Karpas-422 (cell line): ENCODE measurements around the gene DCD. TPM values are rescaled to one million over a fixed set of nuclear protein-coding genes. Genes with fewer than 3 reads are reported as not detected.

ENCODE experiments used
- DNase-seq: peaks from one replicate; pipeline ENCODE4 v3.0.0-alpha.2; 2015
- H2AFZ ChIP-seq: fragments of 200-600 bp; sonication (generic); 2 replicates; pipeline ENCODE4 v1.6.1; 2014; ENCODE audit warnings: antibody characterized with exemption, low read length, mixed read lengths
- H3K27ac ChIP-seq: fragments of 200-600 bp; sonication (generic); 2 replicates; pipeline ENCODE4 v1.5.1; 2014; ENCODE audit warnings: mild to moderate bottlenecking, low read length, moderate library complexity
- H3K27me3 ChIP-seq: fragments of 200-600 bp; sonication (generic); 2 replicates; pipeline ENCODE4 v1.6.1; 2014; ENCODE audit warnings: low read length, mixed read lengths
- H3K36me3 ChIP-seq: fragments of 200-600 bp; sonication (generic); 2 replicates; pipeline ENCODE4 v1.6.1; 2014; ENCODE audit warnings: low read length, mixed read lengths; ENCODE audit not compliant: insufficient read depth
- H3K4me1 ChIP-seq: fragments of 200-600 bp; sonication (generic); 2 replicates; pipeline ENCODE4 v1.6.1; 2014; ENCODE audit warnings: mild to moderate bottlenecking, low read length, mixed read lengths
- H3K4me2 ChIP-seq: fragments of 200-600 bp; sonication (generic); 2 replicates; pipeline ENCODE4 v1.6.1; 2014; ENCODE audit warnings: low read length, low read depth, mild to moderate bottlenecking; ENCODE audit not compliant: poor library complexity, severe bottlenecking
- H3K4me3 ChIP-seq: fragments of 200-600 bp; sonication (generic); 2 replicates; pipeline ENCODE4 v1.5.1; 2014; ENCODE audit warnings: mild to moderate bottlenecking, antibody characterized with exemption, low read length, mixed read lengths
- H3K79me2 ChIP-seq: fragments of 200-600 bp; sonication (generic); 2 replicates; pipeline ENCODE4 v1.6.1; 2014; ENCODE audit warnings: mild to moderate bottlenecking, low read length, mixed read lengths
- H3K9ac ChIP-seq: fragments of 200-600 bp; sonication (generic); 2 replicates; pipeline ENCODE4 v1.6.0; 2014; ENCODE audit warnings: low read length
- H3K9me2 ChIP-seq: fragments of 200-600 bp; sonication (generic), shearing (Covaris generic); replicated peaks from 2 replicates; pipeline ENCODE4 v1.6.0; 2014; ENCODE audit warnings: mild to moderate bottlenecking, low read length, moderate library complexity; ENCODE audit not compliant: insufficient read depth
- H3K9me3 ChIP-seq: fragments of 300-700, 200-600 bp; sonication (generic); 2 replicates; pipeline ENCODE4 v1.6.1; 2014; ENCODE audit warnings: low read length, mixed read lengths
- H4K20me1 ChIP-seq: fragments of 200-600 bp; sonication (generic); 2 replicates; pipeline ENCODE4 v1.6.1; 2014; ENCODE audit warnings: mild to moderate bottlenecking, antibody characterized with exemption, low read length, low read depth; ENCODE audit not compliant: insufficient read depth
- total RNA-seq: library from RNA; depleted of rRNA; stranded (reverse); fragments of >200 nt; shearing (Covaris generic); gene quantifications from 2 replicates; pipeline ENCODE4 v1.2.3, GENCODE V29; 2014; ENCODE audit warnings: low replicate concordance

DCD gene
- total RNA-seq, 1 experiment from 2014 or later = not detected

DNA sequence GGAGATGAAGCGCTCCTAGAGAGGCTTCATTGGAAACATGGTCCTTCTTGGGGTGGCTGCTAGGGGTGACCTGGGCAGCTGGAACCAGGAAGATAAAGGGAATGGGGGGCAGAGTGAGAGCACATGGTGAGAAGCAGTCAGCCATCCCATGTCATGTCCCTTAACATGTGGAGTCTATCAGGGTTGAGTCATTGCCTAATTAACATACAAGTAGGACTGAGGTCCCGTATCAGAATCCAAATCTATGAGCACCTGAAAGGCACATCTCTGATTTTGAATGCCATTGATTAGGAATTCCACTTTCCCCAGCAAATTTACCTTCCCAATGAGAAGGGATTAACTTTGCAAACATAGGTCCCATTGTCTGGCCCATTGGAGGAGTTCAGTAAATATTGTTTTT, 39.4 kb downstream of the DCD start:
- Histone ChIP-seq H3K4me2 (no peak overlapping the region), H3K79me2 (no peaks in the 10 kb centered on the region)
- no peak for DNase-seq

DNA sequence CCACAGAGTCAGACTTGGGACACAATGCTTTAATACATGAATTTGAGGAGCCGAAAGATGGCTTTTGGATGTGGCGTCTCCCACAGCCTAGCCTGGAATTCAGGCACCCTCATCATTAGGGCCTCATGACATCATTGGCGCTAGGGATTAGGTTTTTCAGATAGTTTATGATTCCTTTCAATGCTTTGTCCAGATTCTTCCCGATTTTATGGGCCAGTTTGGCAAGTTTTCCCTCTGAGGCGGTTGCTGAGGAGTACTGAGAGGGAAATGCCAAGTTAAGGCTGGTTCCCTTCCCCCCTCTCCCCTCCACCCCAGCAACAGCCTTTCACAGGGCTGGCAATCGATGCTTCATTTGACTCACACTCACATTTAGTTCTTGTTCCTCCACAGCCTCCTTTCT, 40.0 kb downstream of the DCD start:
- Histone ChIP-seq H3K9me3 (no peaks in the 10 kb centered on the region), H3K27ac (no peak overlapping the region), H3K4me3 (no peak overlapping the region), H3K79me2 (no peaks in the 10 kb centered on the region), H3K27me3 (no peaks in the 10 kb centered on the region), H4K20me1 (no peaks in the 10 kb centered on the region), H3K9ac (no peak overlapping the region), H3K9me2 (no peaks in the 10 kb centered on the region), H3K4me1 (no peaks in the 10 kb centered on the region), H3K36me3 (no peaks in the 10 kb centered on the region), H3K4me2 (no peak overlapping the region), H2AFZ (no peak overlapping the region)
- no peak for DNase-seq

More for the DNA sequence above, 39.4 kb downstream of the DCD start:
- Histone ChIP-seq H3K4me1 (no peaks in the 10 kb centered on the region), H2AFZ (no peak overlapping the region), H3K27ac (no peak overlapping the region), H3K9ac (no peak overlapping the region), H3K4me3 (no peak overlapping the region), H3K9me2 (no peaks in the 10 kb centered on the region), H4K20me1 (no peaks in the 10 kb centered on the region), H3K27me3 (no peaks in the 10 kb centered on the region), H3K9me3 (no peaks in the 10 kb centered on the region), H3K36me3 (no peaks in the 10 kb centered on the region)

DNA sequence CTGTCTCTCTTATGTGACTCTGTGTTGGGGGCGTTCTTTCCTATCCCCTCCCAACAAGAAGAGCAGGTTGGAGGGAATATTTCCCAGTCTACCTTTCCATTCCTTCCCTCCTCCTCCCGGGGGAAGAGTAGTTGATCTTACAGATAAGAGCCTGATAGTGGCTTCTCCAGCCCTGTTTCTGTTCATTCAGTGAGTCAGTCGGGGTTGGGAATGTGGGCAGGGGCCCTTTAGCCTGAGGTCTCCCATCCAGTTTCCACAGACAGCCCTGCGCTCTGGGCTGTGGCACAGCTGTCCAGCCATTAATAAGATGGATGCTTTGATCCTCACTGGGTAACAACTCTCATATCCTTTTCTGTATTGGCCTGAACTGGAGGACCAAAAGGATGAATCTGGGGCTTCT, 41.6 kb downstream of the DCD start:
- H3K4me2 ChIP-seq = no peak overlapping the region
- H3K9me2 ChIP-seq = no peaks in the 10 kb centered on the region
- H3K4me1 ChIP-seq = no peaks in the 10 kb centered on the region
- no peaks in the 10 kb centered on the region for H3K36me3 ChIP-seq
- H3K4me3 ChIP-seq = no peak overlapping the region
- H3K9me3 ChIP-seq = no peaks in the 10 kb centered on the region
- H4K20me1 ChIP-seq = no peaks in the 10 kb centered on the region
- H3K9ac ChIP-seq = no peak overlapping the region
- H3K79me2 ChIP-seq = no peaks in the 10 kb centered on the region
- no peaks in the 10 kb centered on the region for H3K27me3 ChIP-seq
- H2AFZ ChIP-seq = no peak overlapping the region
- H3K27ac ChIP-seq = no peak overlapping the region
- DNase-seq = no peak

DNA sequence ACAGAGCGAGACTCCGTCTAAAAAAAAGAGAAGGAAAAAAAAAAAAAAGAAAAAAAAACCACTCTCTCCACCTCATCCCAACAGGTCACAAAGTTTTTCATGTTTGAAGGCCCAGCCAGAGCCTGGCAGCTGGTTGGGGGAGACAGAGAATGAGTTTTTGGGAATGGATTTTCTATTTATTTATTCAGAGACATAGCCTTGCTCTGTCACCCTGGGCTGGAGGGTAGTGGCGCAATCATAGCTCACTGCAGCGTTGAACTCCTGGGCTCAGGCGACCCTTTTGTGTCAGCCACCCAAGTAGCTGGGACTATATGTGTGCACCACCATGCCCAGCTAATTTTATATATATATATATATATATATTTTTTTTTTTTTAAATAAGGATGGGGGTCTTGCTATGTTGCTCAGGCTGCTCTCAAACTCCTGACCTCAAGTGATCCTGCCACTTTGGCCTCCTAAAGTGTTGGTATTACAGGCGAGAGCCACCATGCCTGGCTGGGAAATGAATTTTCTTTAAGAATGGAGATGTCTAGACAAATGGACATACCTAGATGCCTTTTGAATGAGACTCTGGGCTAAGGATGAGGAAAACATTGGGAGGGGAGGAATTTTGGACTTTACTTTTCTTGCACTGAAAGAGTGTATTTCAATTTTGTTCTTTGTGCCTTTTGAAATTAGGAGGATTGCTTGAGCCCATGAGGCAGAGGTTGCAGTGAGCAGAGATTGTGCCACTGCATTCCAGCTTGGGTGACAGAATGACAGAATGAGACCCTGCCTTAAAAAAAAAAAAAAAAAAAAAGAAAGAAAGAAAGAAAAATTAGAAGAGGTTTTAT, 42.8 kb downstream of the DCD start:
- Histone ChIP-seq H2AFZ (no peak overlapping the region), H3K9ac (no peak overlapping the region), H3K4me2 (no peak overlapping the region), H3K9me3 (no peaks in the 10 kb centered on the region), H3K27me3 (no peaks in the 10 kb centered on the region), H3K36me3 (no peaks in the 10 kb centered on the region), H3K9me2 (no peaks in the 10 kb centered on the region), H3K4me1 (no peaks in the 10 kb centered on the region), H3K27ac (no peak overlapping the region), H3K4me3 (no peak overlapping the region), H4K20me1 (no peaks in the 10 kb centered on the region), H3K79me2 (no peaks in the 10 kb centered on the region)
- DNase-seq = no peak

DNA sequence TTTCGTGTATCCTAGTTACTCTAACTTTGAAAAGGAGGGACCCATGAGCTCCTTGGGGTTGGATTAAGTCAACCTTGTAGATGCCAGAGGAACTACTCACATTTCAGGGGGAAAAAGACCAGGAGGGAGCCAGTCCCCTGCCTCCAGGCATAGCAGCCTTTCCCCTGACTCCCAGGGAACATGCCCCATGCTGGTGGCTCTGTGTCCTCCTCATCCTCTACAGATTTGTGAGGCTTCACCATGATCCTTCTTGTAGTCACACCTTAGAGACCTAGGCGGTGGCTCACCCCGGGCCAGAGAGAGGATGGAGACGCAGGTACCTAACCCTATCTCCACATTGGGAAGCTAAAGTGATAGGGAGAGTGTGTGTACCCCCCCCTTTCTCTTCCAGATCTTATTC, 43.7 kb downstream of the DCD start:
- no peaks in the 10 kb centered on the region for H3K36me3 ChIP-seq
- H3K9ac ChIP-seq = no peak overlapping the region
- H3K4me1 ChIP-seq = no peaks in the 10 kb centered on the region
- no peak overlapping the region for H3K4me2 ChIP-seq
- no peak overlapping the region for H3K4me3 ChIP-seq
- no peaks in the 10 kb centered on the region for H3K9me2 ChIP-seq
- H4K20me1 ChIP-seq = no peaks in the 10 kb centered on the region
- no peaks in the 10 kb centered on the region for H3K79me2 ChIP-seq
- H3K9me3 ChIP-seq = no peaks in the 10 kb centered on the region
- no peaks in the 10 kb centered on the region for H3K27me3 ChIP-seq
- no peak for DNase-seq
- no peak overlapping the region for H3K27ac ChIP-seq
- H2AFZ ChIP-seq = no peak overlapping the region

DNA sequence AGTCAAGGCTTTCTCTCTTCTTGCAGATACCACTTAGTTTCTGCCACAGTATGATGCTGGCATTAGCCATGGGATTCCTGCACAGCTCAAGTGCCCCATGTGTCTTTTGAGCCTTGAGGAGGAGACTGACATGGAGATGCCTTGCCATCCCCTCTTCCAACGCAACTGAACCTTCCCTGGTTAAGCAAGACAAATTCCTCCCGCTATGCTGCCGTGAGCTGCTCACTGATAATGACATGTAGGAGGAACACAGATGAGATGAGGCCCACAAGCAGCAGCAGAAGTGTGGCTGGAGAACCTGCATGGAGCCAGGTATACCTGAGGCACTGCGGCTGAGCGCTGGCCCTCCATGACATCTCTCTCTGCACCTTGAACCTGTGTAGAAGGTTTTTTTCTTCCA, 44.3 kb downstream of the DCD start:
- Histone ChIP-seq H3K9ac (no peak overlapping the region), H3K27ac (no peak overlapping the region), H3K27me3 (no peaks in the 10 kb centered on the region), H2AFZ (no peak overlapping the region), H4K20me1 (no peaks in the 10 kb centered on the region), H3K4me2 (no peak overlapping the region), H3K79me2 (no peaks in the 10 kb centered on the region), H3K9me2 (no peaks in the 10 kb centered on the region), H3K4me1 (no peaks in the 10 kb centered on the region), H3K9me3 (no peaks in the 10 kb centered on the region), H3K36me3 (no peaks in the 10 kb centered on the region), H3K4me3 (no peak overlapping the region)
- DNase-seq = no peak

DNA sequence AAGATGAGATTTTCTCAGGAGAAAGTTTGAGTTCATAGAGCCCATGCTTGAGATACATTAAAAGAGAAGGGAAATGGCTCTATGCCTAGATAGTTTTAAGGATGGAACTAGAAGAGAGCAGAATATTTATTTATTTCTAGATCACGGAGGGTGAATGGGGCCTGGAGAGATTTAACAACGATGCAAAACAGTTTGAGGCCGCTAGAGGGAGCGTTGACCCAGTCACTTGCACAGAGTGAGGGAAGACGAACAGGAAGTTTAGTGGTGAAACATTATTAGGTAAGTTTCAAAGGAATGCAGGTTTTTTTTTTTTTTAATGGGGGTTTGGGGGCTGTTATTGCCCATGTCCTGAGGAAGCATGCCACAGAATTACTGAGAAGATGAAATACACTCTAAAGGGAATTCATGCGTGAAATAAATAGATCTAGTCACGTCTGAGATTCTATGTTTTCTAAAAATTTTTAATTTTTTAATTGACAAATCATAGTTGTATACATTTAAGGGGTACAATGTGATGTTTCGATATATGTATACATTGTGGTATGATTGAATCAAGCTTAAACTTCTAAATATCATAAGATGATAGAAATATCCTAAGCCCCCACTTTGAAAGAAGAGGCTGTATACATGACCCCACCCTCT, 44.9 kb downstream of the DCD start:
- no peaks in the 10 kb centered on the region for H3K79me2 ChIP-seq
- H3K9me2 ChIP-seq = no peaks in the 10 kb centered on the region
- H2AFZ ChIP-seq = no peak overlapping the region
- no peak overlapping the region for H3K27ac ChIP-seq
- DNase-seq = peak; percentile 91
- no peaks in the 10 kb centered on the region for H3K9me3 ChIP-seq
- no peak overlapping the region for H3K4me3 ChIP-seq
- H3K27me3 ChIP-seq = no peaks in the 10 kb centered on the region
- no peak overlapping the region for H3K4me2 ChIP-seq
- H3K36me3 ChIP-seq = no peaks in the 10 kb centered on the region
- no peak overlapping the region for H3K9ac ChIP-seq
- H3K4me1 ChIP-seq = no peaks in the 10 kb centered on the region
- H4K20me1 ChIP-seq = no peaks in the 10 kb centered on the region

DNA sequence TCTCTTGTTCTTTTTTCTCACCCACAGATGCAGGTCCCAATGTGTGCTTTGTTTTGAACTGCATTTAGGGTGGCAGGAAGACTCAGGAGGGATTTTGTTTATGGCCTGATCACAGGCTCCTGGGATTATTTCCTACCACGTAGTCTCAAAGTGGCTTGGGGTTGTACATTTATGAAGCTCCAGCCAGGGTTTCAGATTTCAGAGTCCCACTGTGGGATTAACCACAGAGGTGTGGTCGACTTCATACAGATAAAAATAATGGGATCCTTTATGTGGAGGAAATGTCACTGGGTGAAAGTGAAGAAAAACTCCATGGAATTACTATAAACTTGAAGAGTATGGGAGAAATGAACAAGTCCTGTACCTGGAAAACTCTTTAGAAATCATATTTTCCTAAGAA, 45.5 kb downstream of the DCD start:
- no peak for DNase-seq
- no peaks in the 10 kb centered on the region for H3K9me3 ChIP-seq
- H3K4me3 ChIP-seq = no peak overlapping the region
- H3K27ac ChIP-seq = no peak overlapping the region
- no peak overlapping the region for H2AFZ ChIP-seq
- no peaks in the 10 kb centered on the region for H3K4me1 ChIP-seq
- H3K36me3 ChIP-seq = no peaks in the 10 kb centered on the region
- H4K20me1 ChIP-seq = no peaks in the 10 kb centered on the region
- H3K9me2 ChIP-seq = no peaks in the 10 kb centered on the region
- H3K9ac ChIP-seq = no peak overlapping the region
- H3K27me3 ChIP-seq = no peaks in the 10 kb centered on the region
- no peaks in the 10 kb centered on the region for H3K79me2 ChIP-seq
- no peak overlapping the region for H3K4me2 ChIP-seq
